GM18870 (cell line): Measurements from ENCODE around the gene SGMS2.
"Not testable (repeated sequence)": the region's sequence is repeated elsewhere in the genome, so short reads cannot be mapped to it uniquely, and the experiment has no call there.

ENCODE experiments used
- ATAC-seq: cut with Tn5 transposase; IDR thresholded peaks from one replicate; pipeline ENCODE4 v1.9.1; 2021; ENCODE audit warnings: moderate library complexity; ENCODE audit not compliant: unreplicated experiment

Gene SGMS2

DNA sequence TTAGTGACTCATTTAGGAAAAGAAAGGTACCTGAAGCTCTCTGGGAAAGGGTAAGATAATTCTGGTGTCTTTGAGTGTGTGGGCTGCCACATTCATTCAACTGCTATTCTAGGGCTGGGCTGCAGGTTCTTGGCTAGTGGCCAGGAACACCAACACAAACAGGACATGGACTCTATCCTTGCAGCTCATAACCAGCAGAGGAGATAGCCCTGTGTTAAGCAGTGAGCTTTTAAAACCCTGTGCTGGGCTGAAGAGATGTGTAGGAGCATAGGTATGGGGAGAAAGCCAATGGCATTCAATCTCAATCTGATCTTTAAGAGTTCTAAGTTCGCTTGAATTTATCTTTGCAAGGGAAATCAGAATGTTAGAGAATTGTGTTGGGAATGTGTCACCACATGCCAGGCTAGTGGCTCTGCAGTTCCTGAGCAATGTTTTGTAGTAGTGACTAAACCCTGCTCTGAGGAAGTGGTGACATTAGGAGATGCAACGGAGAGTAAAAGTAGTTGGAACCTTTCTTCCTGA is 39.2 kb downstream of the SGMS2 start:
- no peak for ATAC-seq

DNA sequence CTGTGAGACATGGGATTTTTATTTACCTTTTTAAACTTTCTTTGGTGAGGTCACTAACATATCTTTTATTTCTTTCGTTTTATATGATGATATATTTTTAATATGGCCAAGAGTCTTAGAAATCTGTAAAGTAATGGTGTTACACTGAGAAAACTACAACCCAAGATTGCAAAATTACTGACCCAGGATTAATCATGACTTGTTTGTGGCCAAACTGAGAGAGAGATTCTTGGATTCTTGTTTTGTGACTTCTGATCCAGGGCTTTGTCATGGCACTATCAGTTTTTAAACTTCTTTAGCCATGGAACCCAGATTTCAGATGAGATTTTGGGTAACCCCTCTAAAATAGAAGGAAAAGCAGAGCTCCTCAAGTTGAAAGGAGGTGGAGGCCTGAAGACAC is 42.0 kb downstream of the SGMS2 start:
- ATAC-seq = no peak

DNA sequence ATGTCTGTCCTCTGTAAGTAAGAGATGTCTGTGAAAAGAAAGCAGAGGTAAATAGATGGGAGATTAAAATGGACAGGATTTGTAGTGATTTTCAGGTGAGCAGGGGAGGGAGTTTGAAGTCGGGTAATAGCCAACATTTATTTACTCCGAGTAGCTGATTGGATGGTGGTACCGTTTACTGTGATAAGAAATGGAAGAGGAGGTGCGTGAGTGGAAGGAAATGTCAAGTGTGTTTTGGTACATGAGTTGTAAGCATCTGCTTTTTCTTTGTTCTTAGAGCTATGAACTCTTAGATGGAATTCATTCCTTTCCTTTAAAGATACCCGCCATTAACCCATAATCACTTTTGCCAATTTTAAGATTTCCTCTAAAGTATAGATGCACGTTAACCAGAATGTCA is 45.5 kb downstream of the SGMS2 start:
- ATAC-seq = no peak

DNA sequence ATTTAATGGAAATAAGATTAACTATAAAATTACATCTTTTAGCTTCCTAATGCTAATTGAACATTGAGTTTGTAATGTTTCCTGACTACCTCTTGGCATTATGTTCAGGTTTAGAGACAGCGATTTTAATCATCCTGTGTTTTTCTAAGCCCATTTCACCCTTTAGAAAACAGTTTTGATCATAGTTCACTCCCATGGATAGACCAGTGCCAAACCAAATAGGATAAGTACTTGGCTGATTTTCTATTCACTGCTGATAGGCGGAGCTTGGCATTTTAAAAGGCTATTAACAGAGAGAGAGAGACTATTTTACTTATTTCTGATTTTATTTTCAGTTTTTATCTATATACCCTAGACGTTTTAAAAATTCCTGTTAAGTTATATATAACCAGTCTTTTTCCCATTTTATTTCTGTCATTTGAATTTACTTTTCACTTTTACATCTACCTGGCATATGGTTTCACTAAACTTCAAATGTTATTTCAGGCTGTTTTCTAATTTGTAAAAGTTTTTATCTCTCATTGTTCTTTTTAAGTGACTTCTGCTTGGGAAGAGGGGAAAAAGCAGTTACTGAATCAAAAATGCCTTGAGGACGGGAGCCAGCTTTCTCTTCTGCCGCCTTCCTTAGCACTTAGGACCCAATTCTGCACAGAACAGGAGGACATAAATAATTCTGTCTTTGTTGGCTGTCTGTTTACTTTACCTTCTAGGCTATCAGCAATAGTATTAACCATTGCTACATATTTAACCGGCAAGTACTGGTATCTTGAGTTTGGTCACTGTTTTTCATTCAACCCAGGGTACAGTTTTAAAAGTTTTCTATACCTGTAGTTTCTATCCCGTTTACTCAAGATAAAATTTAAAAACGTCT is 46.4 kb downstream of the SGMS2 start:
- ATAC-seq = no peak

DNA sequence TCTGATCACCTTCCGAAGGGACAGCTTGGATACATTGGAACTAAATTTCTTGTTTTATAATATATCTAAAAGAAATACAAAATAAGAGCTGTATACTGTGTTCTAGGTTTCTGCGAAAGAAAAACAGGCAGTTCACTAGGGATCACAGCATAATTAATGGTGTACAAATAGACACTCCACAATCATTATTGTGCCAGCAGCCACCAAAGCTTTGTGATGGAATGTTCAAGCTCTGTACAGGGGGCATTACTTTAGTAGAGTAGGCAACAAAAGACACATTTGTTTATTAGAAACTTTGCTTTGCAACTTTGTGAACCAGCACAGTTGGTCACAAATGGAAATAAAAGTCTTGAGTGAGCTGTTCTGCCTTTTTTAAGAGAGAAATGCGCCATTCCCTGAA is 49.3 kb downstream of the SGMS2 start:
- ATAC-seq = no peak

DNA sequence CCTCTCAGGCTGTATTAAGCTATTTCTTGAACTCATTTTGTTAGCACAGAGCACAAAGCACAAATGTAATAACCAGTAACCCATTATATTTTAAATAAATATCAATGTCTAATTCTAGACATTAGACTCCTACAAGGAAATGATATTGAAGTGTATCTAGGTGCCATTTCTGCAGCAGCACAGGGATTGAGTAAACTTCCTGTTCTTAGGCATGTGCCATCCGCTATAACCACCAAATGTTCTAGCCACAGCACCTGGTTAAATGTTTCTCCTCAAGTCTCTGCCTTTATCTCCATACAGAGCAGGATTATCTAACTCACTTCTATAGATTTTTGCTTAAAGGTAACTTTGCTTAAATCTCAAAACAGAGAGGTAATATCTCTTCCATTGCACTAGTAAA is 51.4 kb downstream of the SGMS2 start:
- ATAC-seq = no peak

DNA sequence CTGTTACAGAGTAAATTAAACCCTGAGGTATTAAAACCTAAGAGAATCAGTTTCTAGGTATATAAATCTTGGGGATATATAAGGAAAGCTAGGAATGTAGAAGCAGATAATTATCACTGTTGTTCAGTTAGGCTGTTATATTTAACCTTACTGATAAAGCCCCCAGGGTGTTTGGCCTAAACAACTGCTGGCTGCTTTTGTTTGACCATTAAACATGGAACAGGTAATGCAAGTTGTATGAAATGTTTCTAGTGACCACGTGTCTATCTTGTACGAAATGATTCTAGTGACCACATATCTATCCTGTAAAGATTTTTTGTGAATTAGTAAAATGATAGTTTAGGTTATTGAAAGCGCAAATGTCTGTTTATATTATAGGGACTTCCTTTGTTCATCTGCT is 52.6 kb downstream of the SGMS2 start:
- ATAC-seq = no peak

DNA sequence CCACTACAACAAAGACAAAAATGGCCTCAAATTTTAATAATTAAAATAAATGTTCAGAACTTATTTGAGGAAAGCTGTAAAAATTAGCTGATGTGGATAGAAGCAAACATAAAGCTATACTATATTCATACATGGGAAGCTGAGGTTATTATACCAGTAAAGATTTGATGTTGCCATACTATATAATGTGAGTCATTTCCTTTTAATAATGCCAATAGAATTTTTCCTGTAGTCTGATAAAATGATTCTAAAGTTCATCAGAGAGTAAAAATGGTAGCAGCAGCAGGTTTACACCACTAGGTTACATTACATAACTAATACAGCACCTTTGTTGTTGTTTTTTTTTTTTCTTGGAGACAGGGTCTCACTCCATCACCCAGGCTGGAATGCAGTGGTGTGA is 61.1 kb downstream of the SGMS2 start:
- ATAC-seq = no peak

DNA sequence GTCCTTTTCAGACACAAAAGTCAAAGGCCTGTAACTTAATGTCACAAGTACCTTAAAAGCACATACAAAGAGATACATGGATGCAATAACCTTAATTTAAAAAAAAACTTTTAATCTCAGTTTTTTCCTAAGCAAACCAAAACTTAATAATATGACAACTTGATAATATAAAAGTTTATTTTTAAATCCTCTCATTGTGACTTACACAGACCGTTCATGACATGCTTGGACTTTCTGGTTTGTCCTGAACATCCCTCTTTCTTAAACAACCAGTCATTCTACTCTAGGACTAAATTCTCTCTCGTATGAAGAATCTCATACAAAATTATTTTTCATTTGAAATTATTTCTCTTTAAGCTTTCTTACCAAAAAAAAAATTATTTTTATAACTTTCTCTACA is 63.5 kb downstream of the SGMS2 start:
- ATAC-seq = no peak

DNA sequence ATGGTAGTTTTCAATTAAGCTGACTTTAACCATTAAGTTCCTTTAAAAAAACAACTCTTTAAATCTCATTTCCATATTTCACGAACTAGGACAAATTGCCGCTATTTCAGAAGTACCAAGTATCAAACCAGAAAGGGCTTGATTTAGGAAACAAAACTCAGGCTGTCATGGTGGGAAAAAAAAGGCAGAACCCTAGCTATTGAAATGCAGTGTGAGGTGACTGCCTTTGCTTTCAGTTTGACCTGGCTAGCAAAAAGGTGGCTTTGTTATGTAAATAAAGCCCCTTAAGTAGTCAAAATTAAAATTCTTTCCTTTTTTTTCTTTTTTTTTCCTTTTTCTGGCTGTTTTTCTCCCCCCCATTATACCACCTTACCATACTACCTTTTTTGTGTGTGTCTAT is 66.0 kb downstream of the SGMS2 start:
- no peak for ATAC-seq

DNA sequence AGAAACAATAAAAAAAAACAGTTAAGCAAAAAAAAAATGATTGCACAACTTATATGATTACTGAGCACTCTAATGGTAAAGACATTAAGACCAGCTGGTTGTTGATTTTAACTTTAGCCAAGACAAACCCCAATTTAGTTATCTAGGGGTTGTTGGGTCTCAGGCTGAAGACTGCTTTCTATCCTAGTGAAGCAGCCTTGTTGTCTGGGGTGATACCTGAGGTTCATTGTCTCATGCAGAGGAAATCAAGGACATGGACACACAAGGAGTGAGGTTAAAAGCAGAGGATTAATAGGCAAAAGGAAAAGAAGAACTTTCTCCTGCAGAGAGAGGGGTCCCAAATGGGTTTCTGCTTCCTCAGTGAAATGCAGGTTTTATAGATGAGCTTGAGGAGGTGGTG is 66.6 kb downstream of the SGMS2 start:
- ATAC-seq = no peak

DNA sequence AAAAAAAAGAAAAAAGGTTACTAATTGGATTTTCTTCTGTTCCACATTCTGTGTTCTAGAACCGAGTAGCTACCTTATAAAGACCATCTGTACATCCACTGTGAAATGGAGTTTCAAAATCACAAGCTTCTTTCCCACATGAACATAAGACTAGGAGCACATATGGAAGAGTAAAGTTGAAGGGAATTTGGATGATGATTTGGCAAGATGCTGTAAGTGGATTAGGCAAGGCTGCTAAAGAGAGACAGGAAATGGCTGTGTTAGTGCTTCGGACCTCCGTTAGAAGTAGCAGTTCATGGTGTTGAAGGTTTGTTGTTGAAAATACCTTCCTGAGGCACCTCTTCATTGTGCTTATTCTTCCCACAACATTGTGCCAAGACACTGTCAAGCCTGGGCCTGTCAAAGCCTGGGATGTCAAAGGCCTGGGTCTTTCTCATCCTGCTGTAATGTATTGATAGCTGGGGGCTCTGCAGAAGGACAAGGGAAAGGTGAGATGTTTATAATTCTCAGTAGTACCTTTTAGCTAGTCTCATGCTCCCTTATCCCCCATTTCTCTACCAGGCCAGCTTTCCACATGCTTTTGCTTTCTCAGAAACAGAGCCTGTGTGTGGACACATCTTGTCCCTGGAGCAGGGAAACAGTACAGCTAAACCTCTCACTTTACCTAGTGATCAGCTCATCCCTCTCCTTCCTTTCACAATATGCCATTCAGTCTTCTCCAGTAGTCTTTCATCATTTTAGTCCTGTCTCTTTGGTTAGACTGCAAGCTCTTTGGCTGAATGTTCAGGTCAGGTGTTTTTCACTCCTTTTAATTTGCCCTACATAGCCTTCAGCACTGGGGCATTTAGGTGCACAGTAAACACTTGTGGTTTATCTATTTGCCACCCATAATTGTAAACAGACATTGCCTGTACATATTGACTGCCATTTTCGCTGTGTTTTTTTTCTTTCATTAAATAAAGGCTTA is 68.7 kb downstream of the SGMS2 start:
- ATAC-seq = no peak

DNA sequence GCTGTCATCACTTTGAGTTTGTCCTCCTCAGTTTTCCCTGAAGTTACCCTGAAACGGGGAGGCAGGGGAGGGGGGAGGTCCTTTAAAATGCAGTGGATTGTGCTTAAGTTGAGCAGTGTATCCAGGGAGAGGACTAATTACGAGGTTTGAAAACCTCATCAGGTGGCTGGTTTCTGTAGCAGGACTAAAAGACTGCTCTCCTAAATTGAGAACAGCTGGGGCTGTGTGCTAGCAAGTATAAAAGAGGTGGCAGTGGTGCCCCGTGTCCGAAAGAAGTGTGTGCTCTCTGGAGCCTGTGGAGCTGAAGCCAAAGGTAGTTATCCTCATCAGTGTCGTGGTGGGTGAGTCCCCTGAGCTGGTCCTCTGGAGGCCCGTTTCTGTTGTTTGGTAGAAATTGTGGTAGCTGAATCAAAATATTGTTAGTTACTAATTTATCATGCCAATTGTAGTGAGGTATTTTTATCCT is 69.4 kb downstream of the SGMS2 start:
- ATAC-seq = no peak

DNA sequence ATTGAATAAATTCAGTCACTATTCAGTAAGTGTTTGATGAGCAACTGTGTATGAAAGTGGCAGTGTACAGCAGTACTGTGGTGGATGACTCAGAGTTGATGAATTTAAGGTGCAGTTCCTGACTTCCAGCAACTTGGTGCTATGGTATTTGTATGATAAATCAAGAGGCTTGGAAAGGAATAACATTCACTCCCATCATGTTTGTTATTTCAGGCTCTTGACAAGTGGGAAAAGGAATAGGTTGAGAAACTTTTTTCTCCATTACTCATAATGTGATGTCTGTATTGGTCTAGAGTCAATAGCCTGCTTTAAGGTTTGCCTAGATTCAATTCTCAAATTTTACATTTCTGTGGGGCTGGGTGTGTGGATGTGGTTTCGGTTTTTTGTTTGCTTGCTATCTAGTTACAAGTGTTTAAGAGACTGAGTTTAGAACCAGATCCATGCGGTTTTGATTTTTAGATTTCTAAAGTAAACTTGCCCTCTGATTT is 71.5 kb downstream of the SGMS2 start:
- ATAC-seq = peak; percentile 57

DNA sequence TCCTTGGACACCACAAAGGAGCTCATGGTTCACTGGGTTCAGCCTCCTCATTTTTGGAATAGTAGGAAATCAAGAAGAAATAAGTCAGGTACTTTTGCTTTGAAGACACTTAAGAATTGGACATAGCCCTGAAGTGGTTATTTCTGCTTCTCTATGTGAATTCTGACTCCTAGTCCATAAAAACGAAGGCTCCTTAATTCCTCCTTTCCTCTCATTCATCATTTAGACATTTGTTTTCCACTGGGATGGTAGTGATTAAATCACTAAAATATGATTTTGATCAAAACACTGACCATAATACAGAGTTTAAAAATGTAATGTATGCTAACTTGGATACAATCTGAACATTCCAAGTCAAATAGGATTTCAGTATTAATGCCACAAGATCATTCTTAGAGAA is 71.9 kb downstream of the SGMS2 start:
- no peak for ATAC-seq

DNA sequence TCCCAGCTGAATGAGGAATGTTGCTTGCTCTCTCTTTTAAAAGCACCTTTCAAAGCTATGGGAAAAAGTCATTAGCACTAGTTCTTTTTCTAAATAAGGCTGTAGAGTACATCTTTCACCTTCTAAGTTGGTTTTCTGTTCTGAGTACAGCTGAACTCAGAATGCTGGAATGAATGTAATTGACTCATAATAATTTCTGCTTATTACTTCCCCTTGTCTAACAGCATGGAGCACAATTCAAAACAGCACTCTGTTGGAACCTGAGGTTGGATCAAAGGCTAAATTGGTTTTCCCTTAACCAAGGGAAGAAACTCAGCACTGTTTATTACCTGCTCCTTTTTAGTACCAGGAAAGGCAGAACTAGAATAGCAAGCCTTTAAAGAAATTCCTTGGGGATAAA is 73.1 kb downstream of the SGMS2 start:
- ATAC-seq = peak; percentile 38

DNA sequence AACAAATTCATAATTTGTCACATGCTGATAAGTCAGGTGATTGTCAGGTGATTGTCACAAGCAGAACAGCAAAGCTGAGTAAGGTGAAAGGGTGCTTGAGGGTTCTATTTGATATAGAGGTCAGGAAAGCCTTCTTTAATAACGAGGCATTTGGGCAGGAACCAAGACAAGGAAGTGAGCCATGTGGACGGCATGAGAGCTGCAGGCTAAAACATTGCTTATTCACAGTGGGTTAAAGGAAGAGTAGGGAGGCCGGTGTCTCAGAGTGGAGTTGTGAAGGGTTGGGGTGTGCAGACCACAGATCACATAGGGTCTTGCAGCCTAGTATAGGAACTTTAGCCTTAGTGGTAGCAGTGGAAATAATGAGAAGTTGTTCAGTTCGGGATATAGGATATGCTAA is 75.3 kb downstream of the SGMS2 start:
- ATAC-seq = no peak

DNA sequence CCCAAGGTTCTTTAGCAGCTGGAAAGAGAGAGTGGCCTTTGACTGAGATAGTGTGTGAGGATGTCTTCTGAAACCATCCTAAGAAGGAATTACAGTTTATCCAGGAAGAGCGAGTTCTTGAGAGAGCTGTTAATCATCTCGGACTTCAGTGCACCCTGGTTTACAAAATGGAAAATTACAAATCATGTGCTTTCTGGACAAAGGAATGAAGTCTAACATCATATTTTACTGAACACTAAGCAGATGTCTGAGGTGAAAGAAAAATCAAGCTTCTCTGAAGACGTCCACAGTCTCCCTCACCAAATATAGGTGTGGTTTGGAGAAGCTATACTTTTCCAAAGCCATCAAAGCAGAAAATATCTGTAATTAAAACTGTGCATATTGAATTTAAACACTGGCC is 75.8 kb downstream of the SGMS2 start:
- ATAC-seq = no peak

DNA sequence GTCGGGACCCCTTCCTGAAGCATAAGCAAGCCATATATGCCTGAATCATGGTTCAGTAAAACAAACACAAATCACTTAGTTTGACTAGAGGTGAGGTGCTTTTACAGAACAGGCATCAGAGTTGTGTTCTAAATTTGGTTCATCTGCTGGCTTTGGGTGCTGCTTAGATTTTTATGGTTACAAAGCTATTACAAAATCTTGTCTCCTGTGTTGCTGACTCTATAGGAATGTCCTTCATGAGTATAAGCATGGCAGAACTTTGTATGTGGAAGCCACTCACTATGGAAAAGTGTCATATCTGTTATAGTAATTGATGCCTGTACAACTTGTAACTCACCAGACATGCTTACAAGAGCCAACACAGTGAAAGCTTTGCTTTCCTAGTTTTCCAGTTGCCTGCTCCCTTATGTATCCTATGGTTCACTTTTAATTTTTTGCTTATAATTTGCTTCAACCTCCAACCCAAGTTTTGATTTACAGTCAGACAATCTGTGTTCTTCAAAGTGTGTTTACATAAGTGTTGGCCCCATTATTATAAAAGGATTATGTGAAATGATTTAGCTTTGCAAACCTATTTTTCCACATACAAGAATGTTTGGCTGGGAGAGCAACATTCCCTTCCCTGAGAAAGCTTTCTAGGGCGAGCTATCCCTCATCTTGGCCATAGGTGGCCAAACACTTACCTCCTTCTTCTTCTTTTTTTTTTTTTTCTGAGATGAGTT is 76.6 kb downstream of the SGMS2 start:
- no peak for ATAC-seq

DNA sequence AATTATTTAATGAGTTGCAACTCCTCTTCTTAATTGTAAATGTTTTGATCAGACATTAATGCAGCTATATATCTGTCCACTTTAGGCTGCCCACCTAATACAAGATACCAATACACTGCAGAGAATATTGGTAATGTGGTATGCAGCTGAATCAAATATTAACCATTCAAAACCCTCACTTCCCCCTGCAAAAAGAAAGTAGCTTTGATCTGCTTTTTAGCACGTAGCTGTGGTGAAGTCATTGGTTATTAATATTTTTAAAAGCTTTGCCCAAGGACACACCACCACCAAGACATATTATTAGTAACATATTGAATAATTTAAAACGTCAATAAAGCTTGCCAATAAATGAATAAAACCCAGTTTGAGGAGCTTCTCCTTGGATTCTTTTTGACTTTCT is 78.0 kb downstream of the SGMS2 start:
- peak; percentile 86 for ATAC-seq

DNA sequence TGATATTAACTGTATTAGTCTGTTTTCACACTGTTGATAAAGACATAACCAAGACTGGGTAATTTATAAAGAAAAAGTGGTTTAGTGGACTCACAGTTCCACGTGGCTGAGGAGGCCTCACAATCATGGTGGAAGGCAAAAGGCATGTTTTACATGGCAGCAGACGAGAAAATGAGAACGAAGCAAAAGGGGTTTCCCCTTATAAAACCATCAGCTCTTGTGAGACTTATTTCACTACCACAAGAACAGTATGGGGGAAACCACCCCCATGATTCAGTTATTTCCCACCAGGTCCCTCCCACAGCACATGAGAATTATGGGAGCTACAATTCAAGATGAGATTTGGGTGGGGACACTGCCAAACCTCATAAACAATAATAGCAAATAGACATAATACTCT is 80.3 kb downstream of the SGMS2 start:
- not testable (repeated sequence) for ATAC-seq
